HepG2 (cell line): Measurements from ENCODE around the gene INO80. TPM values are rescaled to one million over a fixed set of nuclear protein-coding genes. Genes with fewer than 3 reads are reported as not detected.

ENCODE experiments used
- ATAC-seq: fragments of 200-7000 bp; cut with Tn5 transposase; 3 replicates; pipeline ENCODE4 v1.9.1; 2020; ENCODE audit warnings: mild to moderate bottlenecking, moderate library complexity
- BruUV-seq: library from RNA; stranded (reverse); fragments of 400-500 nt; replicated peaks from 2 replicates; lab custom pipeline; 2021; lab: Mats Ljungman, UMichigan
- CTCF ChIA-PET: fragments of 300-600 bp; formaldehyde crosslinking; extraction: SDS; loops from one replicate; lab custom pipeline; 2021; ENCODE audit warnings: low total read pairs, inconsistent platforms, low intra/inter-chr PET ratio; lab: Yijun Ruan, JAX
- POLR2A ChIA-PET: fragments of 350-600 bp; sonication (Branson Sonifier 250); formaldehyde crosslinking; loops from one replicate; lab custom pipeline; 2020; ENCODE audit warnings: antibody characterized with exemption, inconsistent platforms; lab: Yijun Ruan, JAX
- DNase-seq: peaks from one replicate; pipeline ENCODE4 v3.0.0-alpha.2; 2015; ENCODE audit warnings: low spot score
- FAIRE-seq: peaks from 3 replicates; lab custom pipeline; 2011; peaks lifted over from hg19 to GRCh38; lab: Jason Lieb, UNC
- H2AFZ ChIP-seq: one replicate; pipeline ENCODE4 v1.6.1; 2011; ENCODE audit warnings: low read length, inconsistent platforms
- H3K27ac ChIP-seq: fragments of 300-600 bp; 3 replicates; pipeline ENCODE4 v1.8.0; 2011; ENCODE audit warnings: mixed run types, mild to moderate bottlenecking, mixed read lengths, low read length, inconsistent platforms; ENCODE audit not compliant: insufficient read depth; ENCODE audit errors: extremely low read length
- H3K27me3 ChIP-seq, 2 experiments: fragments of 200-600 bp in 1 of 2; 2 replicates in 1 of 2; 3 replicates in 1 of 2; pipeline versions ENCODE4 v1.6.0 to v1.8.0; 2011; ENCODE audit warnings: low read length in 2 of 2, mild to moderate bottlenecking in 2 of 2, moderate library complexity in 2 of 2, inconsistent platforms in 1 of 2; ENCODE audit not compliant: insufficient read depth in 2 of 2, control insufficient read depth in 1 of 2
- H3K36me3 ChIP-seq, 2 experiments: fragments of 200-600 bp in 1 of 2; replicated peaks in 1 of 2; 2 replicates in 1 of 2; 3 replicates in 1 of 2; pipeline versions ENCODE4 v1.5.1 to v1.8.0; 2011; ENCODE audit warnings: low read length in 2 of 2, inconsistent platforms in 1 of 2; ENCODE audit not compliant: insufficient read depth in 2 of 2, control insufficient read depth in 1 of 2
- H3K4me1 ChIP-seq: 2 replicates; pipeline ENCODE4 v1.5.1; 2012; ENCODE audit warnings: low read length, inconsistent platforms; ENCODE audit not compliant: insufficient read depth
- H3K4me2 ChIP-seq: 2 replicates; pipeline ENCODE4 v1.6.0; 2011; ENCODE audit warnings: low read depth, low read length, inconsistent platforms
- H3K4me3 ChIP-seq, 3 experiments: fragments of 200-600 bp in 1 of 3; sonication (generic), shearing (Covaris generic) in 1 of 3; replicated peaks in 1 of 3; 2 replicates each; pipeline ENCODE4 v1.5.1; 2011 to 2016; ENCODE audit warnings: low read length in 3 of 3, inconsistent platforms in 2 of 3, low read depth in 2 of 3, mild to moderate bottlenecking in 2 of 3, control low read depth in 1 of 3, mixed read lengths in 1 of 3; ENCODE audit not compliant: insufficient read depth in 1 of 3
- H3K79me2 ChIP-seq: one replicate; pipeline ENCODE4 v1.6.1; 2011; ENCODE audit warnings: low read length, inconsistent platforms; ENCODE audit not compliant: insufficient read depth
- H3K9ac ChIP-seq: 2 replicates; pipeline ENCODE4 v1.6.0; 2011; ENCODE audit warnings: mild to moderate bottlenecking, low read depth, low read length, inconsistent platforms; ENCODE audit not compliant: insufficient read depth
- H3K9me3 ChIP-seq: 2 replicates; pipeline ENCODE4 v1.5.1; 2012; ENCODE audit warnings: mild to moderate bottlenecking, low read length
- H4K20me1 ChIP-seq: 2 replicates; pipeline ENCODE4 v1.6.0; 2011; ENCODE audit warnings: inconsistent platforms, mild to moderate bottlenecking, low read length, moderate library complexity; ENCODE audit not compliant: insufficient read depth
- CREB1 ChIP-seq, 2 experiments: fragments of 450-650 bp in 1 of 2; IDR thresholded peaks; 2 replicates each; pipeline ENCODE4 v1.6.1; 2016 to 2017; ENCODE audit warnings: control low read depth in 1 of 2, mild to moderate bottlenecking in 1 of 2, missing compliant biosample characterization in 1 of 2, missing genetic modification characterization in 1 of 2
- DNMT1 ChIP-seq: sonication (generic); formaldehyde crosslinking; IDR thresholded peaks from 2 replicates; pipeline ENCODE4 v1.5.1; 2020; ENCODE audit warnings: mild to moderate bottlenecking, missing genetic modification reagents
- ERF ChIP-seq: IDR thresholded peaks from 2 replicates; pipeline ENCODE4 v1.6.1; 2018; ENCODE audit warnings: missing biosample characterization, missing genetic modification reagents
- FOXK1 ChIP-seq: sonication (generic); formaldehyde crosslinking; IDR thresholded peaks from 2 replicates; pipeline ENCODE4 v1.4.0; 2020; ENCODE audit warnings: low read depth, missing genetic modification reagents, borderline replicate concordance
- GLI4 ChIP-seq: sonication (generic); formaldehyde crosslinking; IDR thresholded peaks from 2 replicates; pipeline ENCODE4 v1.5.1; 2020; ENCODE audit warnings: missing genetic modification reagents, mild to moderate bottlenecking, moderate library complexity, borderline replicate concordance
- GPN1 ChIP-seq: sonication (generic); formaldehyde crosslinking; IDR thresholded peaks from 2 replicates; pipeline ENCODE4 v1.5.1; 2020; ENCODE audit warnings: missing genetic modification reagents, borderline replicate concordance
- KDM6A ChIP-seq: IDR thresholded peaks from 2 replicates; pipeline ENCODE4 v1.6.1; 2016; ENCODE audit warnings: low read depth
- MTF2 ChIP-seq: sonication (generic); formaldehyde crosslinking; IDR thresholded peaks from 2 replicates; pipeline ENCODE4 v1.5.0; 2020; ENCODE audit warnings: missing genetic modification reagents, borderline replicate concordance
- ONECUT2 ChIP-seq: sonication (generic); formaldehyde crosslinking; IDR thresholded peaks from 2 replicates; pipeline ENCODE4 v1.4.0; 2020; ENCODE audit warnings: missing genetic modification reagents
- PRMT3 ChIP-seq: sonication (generic); formaldehyde crosslinking; IDR thresholded peaks from 2 replicates; pipeline ENCODE4 v1.8.1; 2022; ENCODE audit warnings: low read depth, mild to moderate bottlenecking, moderate library complexity, missing genetic modification reagents, borderline replicate concordance
- TBP ChIP-seq: sonication (generic); formaldehyde crosslinking; IDR thresholded peaks from 2 replicates; pipeline ENCODE4 v1.5.0; 2020; ENCODE audit warnings: missing genetic modification reagents
- TCF7L2 ChIP-seq: IDR thresholded peaks from 2 replicates; pipeline ENCODE4 v1.6.1; 2011; ENCODE audit warnings: mild to moderate bottlenecking, low read depth, low read length, moderate library complexity
- ZBTB7B ChIP-seq: sonication (generic); formaldehyde crosslinking; IDR thresholded peaks from 2 replicates; pipeline ENCODE4 v1.4.0; 2020; ENCODE audit warnings: missing genetic modification reagents
- ZNF431 ChIP-seq: sonication (generic); formaldehyde crosslinking; IDR thresholded peaks from 2 replicates; pipeline ENCODE4 v1.9.0; 2022; ENCODE audit warnings: missing genetic modification reagents, low read depth, mild to moderate bottlenecking, borderline replicate concordance
- WGBS: methylation state at CpG from one replicate; pipeline ENCODE4 v1.1.6; 2017; ENCODE audit warnings: low lambda C conversion rate; 5-methylcytosine and 5-hydroxymethylcytosine counted together
- in situ Hi-C: cut with HindIII; loops from 2 replicates; pipeline ENCODE4 v1.10.0; 2017; ENCODE audit warnings: low pct_unique_long_range_greater_than_20kb; ENCODE audit not compliant: extremely low pct_ligation_motif_present
- intact Hi-C: fragments of 100-400 bp; cut with micrococcal nuclease; formaldehyde crosslinking; loops from one replicate; pipeline ENCODE4 v1.10.0; 2022; ENCODE audit not compliant: unreplicated experiment
- polyA plus RNA-seq, 8 experiments: library from polyadenylated mRNA; depleted of rRNA in 3 of 8; stranded (reverse) in 7 of 8; unstranded in 1 of 8; fragments of >200 nt; fragmentation: Illumina TruSeq in 4 of 8; extraction: Trizol in 4 of 8; gene quantifications; 2 replicates each; pipeline versions ENCODE4 v1.2.1 to v1.2.3, GENCODE V29; 2011 to 2016; ENCODE audit warnings: low read depth in 4 of 8, missing spikeins in 1 of 8, mixed read lengths in 1 of 8; ENCODE audit not compliant: insufficient read depth in 1 of 8
- total RNA-seq, 5 experiments: library from RNA; depleted of rRNA; stranded (reverse); fragments of >200 nt; fragmentation: Illumina TruSeq; extraction: Trizol; gene quantifications; 2 replicates each; pipeline ENCODE4 v1.2.3, GENCODE V29; 2016; ENCODE audit warnings: low read depth in 1 of 5
- TF ChIP-seq, protein P1 (sequence below): sonication (generic); formaldehyde crosslinking; IDR thresholded peaks from 2 replicates; pipeline ENCODE4 v1.8.0; 2022; ENCODE audit warnings: low read depth, missing genetic modification reagents
- TF ChIP-seq, protein P2 (sequence below): sonication (generic); formaldehyde crosslinking; IDR thresholded peaks from 2 replicates; pipeline ENCODE4 v1.4.0; 2020; ENCODE audit warnings: mild to moderate bottlenecking, missing genetic modification reagents
- TF ChIP-seq, protein P3 (sequence below): IDR thresholded peaks from 2 replicates; pipeline ENCODE4 v1.6.1; 2016; ENCODE audit warnings: missing compliant biosample characterization, missing genetic modification reagents, borderline replicate concordance
- TF ChIP-seq, protein P4 (sequence below): sonication (generic); formaldehyde crosslinking; IDR thresholded peaks from 2 replicates; pipeline ENCODE4 v1.8.0; 2023; ENCODE audit warnings: mild to moderate bottlenecking, missing genetic modification reagents

Gene INO80
- total and polyA plus RNA-seq, 2 of the 13 experiments (the other 11 are each of a cell fraction or from before 2014, with no cell fraction given): 3.6 to 14.8 TPM

DNA sequence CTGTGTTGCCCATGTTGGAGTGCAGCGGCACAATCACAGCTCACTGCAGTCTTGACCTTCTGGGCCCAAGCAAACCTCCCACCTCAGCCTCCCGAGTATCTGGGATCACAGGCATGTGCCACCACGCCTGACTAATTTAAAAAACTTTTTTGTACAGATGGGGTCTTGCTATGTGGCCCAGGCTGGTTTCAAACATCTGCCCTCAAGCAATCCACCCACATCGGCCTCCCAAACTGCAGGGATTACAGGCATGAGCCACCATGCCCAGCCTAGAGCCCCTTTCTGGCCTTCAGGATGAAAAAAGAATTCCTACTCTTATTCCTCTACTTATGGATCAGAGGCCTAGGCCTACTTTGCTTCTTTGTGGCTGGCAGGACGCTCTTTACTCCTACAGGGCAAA, 123.3 kb downstream of the INO80 start (continued):
- TF ChIP-seq, protein P1, sequence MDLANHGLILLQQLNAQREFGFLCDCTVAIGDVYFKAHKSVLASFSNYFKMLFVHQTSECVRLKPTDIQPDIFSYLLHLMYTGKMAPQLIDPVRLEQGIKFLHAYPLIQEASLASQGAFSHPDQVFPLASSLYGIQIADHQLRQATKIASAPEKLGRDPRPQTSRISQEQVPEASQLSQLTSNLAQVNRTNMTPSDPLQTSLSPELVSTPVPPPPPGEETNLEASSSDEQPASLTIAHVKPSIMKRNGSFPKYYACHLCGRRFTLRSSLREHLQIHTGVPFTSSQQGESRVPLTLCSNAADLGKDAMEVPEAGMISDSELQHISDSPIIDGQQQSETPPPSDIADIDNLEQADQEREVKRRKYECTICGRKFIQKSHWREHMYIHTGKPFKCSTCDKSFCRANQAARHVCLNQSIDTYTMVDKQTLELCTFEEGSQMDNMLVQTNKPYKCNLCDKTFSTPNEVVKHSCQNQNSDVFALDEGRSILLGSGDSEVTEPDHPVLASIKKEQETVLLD (CRISPR knock-in tag): no peak

DNA sequence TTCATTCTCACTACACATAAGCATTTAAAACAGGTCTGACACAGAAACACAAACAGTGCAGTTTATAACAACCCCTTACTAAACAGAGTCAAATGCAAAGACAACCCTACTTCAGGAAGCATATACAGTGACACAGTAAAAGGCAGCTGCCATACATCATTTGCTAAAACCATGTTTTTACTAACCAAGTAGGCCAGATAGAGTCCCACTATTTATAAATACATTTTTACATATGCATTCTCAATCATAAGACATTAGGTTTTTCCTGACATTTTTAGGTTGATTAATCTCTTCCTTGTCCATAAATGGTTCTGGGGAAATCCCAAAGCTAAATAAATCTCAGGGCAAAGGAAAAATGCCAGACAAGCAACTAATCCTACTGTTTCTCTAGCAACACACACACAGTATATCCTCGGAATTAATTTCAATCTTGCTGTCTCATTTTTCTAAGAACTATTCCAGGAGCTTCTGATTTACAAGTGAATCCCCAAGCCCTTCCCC, 123.8 kb downstream of the INO80 start:
- no TSS peak for BruUV-seq
- Histone ChIP-seq H3K9ac (no peak overlapping the region), H3K4me3 (no peak overlapping the region), H3K9me3 (no peaks in the 10 kb centered on the region), H3K36me3 (peaks cover 20 to 51% of the 10 kb centered on the region in 2 experiments), H4K20me1 (no peaks in the 10 kb centered on the region), H2AFZ (no peak overlapping the region), H3K4me1 (no peaks in the 10 kb centered on the region), H3K27me3 (no peaks in the 10 kb centered on the region), H3K27ac (no peak overlapping the region), H3K4me2 (no peak overlapping the region), H3K79me2 (no peaks in the 10 kb centered on the region)
- 91% methylated on average over 1 of the region's 1 CpG for WGBS
- intact Hi-C loops: no loop called here
- in situ Hi-C loops: no loop called here
- ATAC-seq (no peak), FAIRE-seq (no peak), DNase-seq (no peak)
- CTCF ChIA-PET: no interaction called here
- POLR2A ChIA-PET: no interaction called here
- TF ChIP-seq, protein P2, sequence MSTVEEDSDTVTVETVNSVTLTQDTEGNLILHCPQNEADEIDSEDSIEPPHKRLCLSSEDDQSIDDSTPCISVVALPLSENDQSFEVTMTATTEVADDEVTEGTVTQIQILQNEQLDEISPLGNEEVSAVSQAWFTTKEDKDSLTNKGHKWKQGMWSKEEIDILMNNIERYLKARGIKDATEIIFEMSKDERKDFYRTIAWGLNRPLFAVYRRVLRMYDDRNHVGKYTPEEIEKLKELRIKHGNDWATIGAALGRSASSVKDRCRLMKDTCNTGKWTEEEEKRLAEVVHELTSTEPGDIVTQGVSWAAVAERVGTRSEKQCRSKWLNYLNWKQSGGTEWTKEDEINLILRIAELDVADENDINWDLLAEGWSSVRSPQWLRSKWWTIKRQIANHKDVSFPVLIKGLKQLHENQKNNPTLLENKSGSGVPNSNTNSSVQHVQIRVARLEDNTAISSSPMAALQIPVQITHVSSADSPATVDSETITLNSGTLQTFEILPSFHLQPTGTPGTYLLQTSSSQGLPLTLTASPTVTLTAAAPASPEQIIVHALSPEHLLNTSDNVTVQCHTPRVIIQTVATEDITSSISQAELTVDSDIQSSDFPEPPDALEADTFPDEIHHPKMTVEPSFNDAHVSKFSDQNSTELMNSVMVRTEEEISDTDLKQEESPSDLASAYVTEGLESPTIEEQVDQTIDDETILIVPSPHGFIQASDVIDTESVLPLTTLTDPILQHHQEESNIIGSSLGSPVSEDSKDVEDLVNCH (CRISPR knock-in tag): no peak
- TF ChIP-seq GLI4 (no peak), MTF2 (no peak), ONECUT2 (CRISPR knock-in tag) (no peak), GPN1 (no peak), KDM6A (no peak), TCF7L2 (no peak), CREB1 (IDR thresholded peaks at IDR 0.05) (no peak), CREB1 (CRISPR knock-in tag; IDR thresholded peaks at IDR 0.05) (no peak), ZNF431 (no peak), PRMT3 (CRISPR knock-in tag) (no peak), DNMT1 (CRISPR knock-in tag) (no peak), ZBTB7B (CRISPR knock-in tag) (no peak), ERF (CRISPR knock-in tag) (no peak), FOXK1 (CRISPR knock-in tag) (no peak), TBP (CRISPR knock-in tag) (no peak)
- TF ChIP-seq, protein P3, sequence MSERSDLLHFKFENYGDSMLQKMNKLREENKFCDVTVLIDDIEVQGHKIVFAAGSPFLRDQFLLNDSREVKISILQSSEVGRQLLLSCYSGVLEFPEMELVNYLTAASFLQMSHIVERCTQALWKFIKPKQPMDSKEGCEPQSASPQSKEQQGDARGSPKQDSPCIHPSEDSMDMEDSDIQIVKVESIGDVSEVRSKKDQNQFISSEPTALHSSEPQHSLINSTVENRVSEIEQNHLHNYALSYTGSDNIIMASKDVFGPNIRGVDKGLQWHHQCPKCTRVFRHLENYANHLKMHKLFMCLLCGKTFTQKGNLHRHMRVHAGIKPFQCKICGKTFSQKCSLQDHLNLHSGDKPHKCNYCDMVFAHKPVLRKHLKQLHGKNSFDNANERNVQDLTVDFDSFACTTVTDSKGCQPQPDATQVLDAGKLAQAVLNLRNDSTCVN: no peak
- TF ChIP-seq, protein P4, sequence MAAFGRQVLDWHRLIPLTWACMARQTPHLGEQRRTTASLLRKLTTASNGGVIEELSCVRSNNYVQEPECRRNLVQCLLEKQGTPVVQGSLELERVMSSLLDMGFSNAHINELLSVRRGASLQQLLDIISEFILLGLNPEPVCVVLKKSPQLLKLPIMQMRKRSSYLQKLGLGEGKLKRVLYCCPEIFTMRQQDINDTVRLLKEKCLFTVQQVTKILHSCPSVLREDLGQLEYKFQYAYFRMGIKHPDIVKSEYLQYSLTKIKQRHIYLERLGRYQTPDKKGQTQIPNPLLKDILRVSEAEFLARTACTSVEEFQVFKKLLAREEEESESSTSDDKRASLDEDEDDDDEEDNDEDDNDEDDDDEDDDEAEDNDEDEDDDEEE: no peak
